T-cell (primary cell): Measurements from ENCODE around the gene NUCB2. TPM values are rescaled to one million over a fixed set of nuclear protein-coding genes. Genes with fewer than 3 reads are reported as not detected.
"Not testable (repeated sequence)": the region's sequence is repeated elsewhere in the genome, so short reads cannot be mapped to it uniquely, and the experiment has no call there.

Experiments
- ATAC-seq, 4 experiments: fragments of 200-7000 bp in 3 of 4; fragments of 150-1000 bp in 1 of 4; cut with Tn5 transposase; replicated peaks in 1 of 4; 1 replicate in 3 of 4; 2 replicates in 1 of 4; pipeline ENCODE4 v1.10.0; 2021; ENCODE audit warnings: moderate library complexity in 3 of 4, mild to moderate bottlenecking in 2 of 4, moderate number of reproducible peaks in 1 of 4
- CTCF ChIA-PET, 2 donors: fragments of 300-600 bp; sonication (Branson Sonifier 250); formaldehyde crosslinking; loops; one replicate each; lab custom pipeline; 2022; ENCODE audit warnings: antibody characterized with exemption in 2 of 2; lab: Charles Lee
- POLR2A ChIA-PET, 2 donors: fragments of 300-600 bp; sonication (Branson Sonifier 250); formaldehyde crosslinking; loops; one replicate each; lab custom pipeline; 2022; ENCODE audit warnings: antibody characterized with exemption in 2 of 2; lab: Charles Lee
- DNase-seq, 35 experiments: peaks; one replicate each; pipeline versions ENCODE4 v3.0.0 to v3.0.0-alpha.2; 2013 to 2023
- H3K27ac ChIP-seq: one replicate; pipeline ENCODE4 v1.5.1; 2013; ENCODE audit warnings: low read length
- H3K27me3 ChIP-seq, 2 experiments: replicated peaks in 1 of 2; 1 replicate in 1 of 2; 2 replicates in 1 of 2; pipeline versions ENCODE4 v1.6.1 to v1.7.0; 2013; ENCODE audit warnings: low read length in 1 of 2, mixed read lengths in 1 of 2; ENCODE audit not compliant: control insufficient read depth in 2 of 2, insufficient read depth in 2 of 2; ENCODE audit errors: extremely low read depth in 1 of 2
- H3K36me3 ChIP-seq, 2 donors: 1 replicate in 1 of 2; 2 replicates in 1 of 2; pipeline versions ENCODE4 v1.6.1 to v1.7.0; 2013; ENCODE audit warnings: low read length in 1 of 2; ENCODE audit not compliant: control insufficient read depth in 2 of 2, insufficient read depth in 1 of 2; ENCODE audit errors: extremely low read depth in 1 of 2
- H3K4me1 ChIP-seq, 2 experiments: 1 replicate in 1 of 2; 2 replicates in 1 of 2; pipeline versions ENCODE4 v1.6.1 to v1.7.0; 2013; ENCODE audit warnings: low read length in 2 of 2, mixed read lengths in 1 of 2; ENCODE audit not compliant: insufficient read depth in 2 of 2, control insufficient read depth in 1 of 2; ENCODE audit errors: extremely low read depth in 1 of 2
- H3K4me3 ChIP-seq, 2 donors: 1 replicate in 1 of 2; 2 replicates in 1 of 2; pipeline versions ENCODE4 v1.5.1 to v1.7.0; 2013; ENCODE audit warnings: mild to moderate bottlenecking in 2 of 2, low read length in 1 of 2, moderate library complexity in 1 of 2; ENCODE audit not compliant: control insufficient read depth in 1 of 2; ENCODE audit errors: extremely low read depth in 1 of 2
- H3K9me3 ChIP-seq: 2 replicates; pipeline ENCODE4 v1.7.0; 2013
- H3K27ac Mint-ChIP-seq, 2 donors: one replicate each; pipeline ENCODE4 v1.8.0; 2020 to 2021; ENCODE audit warnings: mild to moderate bottlenecking in 2 of 2, mixed read lengths in 2 of 2
- H3K27me3 Mint-ChIP-seq, 2 donors: one replicate each; pipeline ENCODE4 v1.8.0; 2021 to 2022; ENCODE audit warnings: mixed read lengths in 2 of 2
- H3K36me3 Mint-ChIP-seq: one replicate; pipeline ENCODE4 v1.8.0; 2021; ENCODE audit warnings: mixed read lengths
- H3K4me1 Mint-ChIP-seq, 3 donors: one replicate each; pipeline ENCODE4 v1.8.0; 2020 to 2022; ENCODE audit warnings: mixed read lengths in 3 of 3, mild to moderate bottlenecking in 1 of 3
- H3K4me3 Mint-ChIP-seq, 3 donors: one replicate each; pipeline ENCODE4 v1.8.0; 2020 to 2022; ENCODE audit warnings: mild to moderate bottlenecking in 3 of 3, mixed read lengths in 3 of 3, moderate library complexity in 3 of 3
- H3K9me3 Mint-ChIP-seq, 3 donors: one replicate each; pipeline ENCODE4 v1.8.0; 2020 to 2022; ENCODE audit warnings: mixed read lengths in 3 of 3
- WGBS: methylation state at CpG from one replicate; pipeline ENCODE4 v1.1.5; 2013; ENCODE audit warnings: missing lambda C conversion rate; ENCODE audit not compliant: insufficient coverage; 5-methylcytosine and 5-hydroxymethylcytosine counted together
- total RNA-seq, 35 experiments: library from RNA in 6 of 35; stranded (reverse) in 6 of 35; fragments of 120-200 nt in 1 of 35; gene quantifications; one replicate each; pipeline versions ENCODE4 v1.2.1 to v1.2.4 and lab custom pipeline; 2013 to 2026

The NUCB2 gene
- total RNA-seq (100 to 1,000 TPM in 1 of 5 donors, 10 to 100 TPM in 4; 43.6 to 119 (median 67.0) TPM), total RNA-seq (lab: John Stamatoyannopoulos, UW) (18.8 to 130 (median 61.1) reads per million in 29 experiments)
- total RNA-seq (2013): 113 TPM

DNA sequence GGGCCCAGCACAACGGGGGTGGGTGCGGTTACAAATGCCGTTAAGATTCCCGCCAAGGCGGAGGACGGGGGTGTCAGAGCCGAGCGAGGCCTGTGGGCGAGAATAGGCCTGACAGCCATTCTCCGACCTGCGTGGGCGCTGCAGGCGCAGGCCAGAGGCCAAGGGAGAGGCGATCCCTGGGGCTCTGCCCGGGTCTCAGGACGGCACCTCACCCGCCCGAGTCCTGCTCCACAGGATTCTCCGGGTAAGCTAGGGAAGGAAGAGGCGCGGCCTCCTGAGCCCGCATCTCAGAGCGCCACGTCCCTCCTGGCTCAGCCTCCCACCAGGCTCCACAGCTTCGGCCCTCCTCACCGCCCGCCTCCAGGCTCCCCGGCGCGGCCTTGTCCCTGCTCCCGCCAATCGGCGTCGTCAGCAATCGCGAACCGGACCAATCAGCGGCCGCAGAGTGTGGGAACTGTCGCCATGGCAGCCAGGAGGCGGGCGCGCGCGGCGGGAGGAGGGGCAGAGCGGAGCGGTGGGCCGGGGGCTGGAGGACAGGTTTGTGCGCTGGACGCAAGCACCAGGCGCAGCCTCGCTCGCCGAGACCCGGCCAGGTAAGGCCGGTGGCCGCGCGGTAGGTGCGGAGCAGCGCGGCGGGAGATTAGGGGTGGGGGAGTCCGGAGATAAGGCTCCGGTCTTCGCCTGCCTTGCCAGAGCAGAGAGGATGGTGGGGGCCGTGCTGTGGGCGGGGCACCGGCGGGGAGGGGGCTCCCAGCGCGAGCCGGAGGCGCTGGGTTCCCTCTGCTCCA, at the start of gene NUCB2:
Gene NUCB2 (plus strand): TSS at position 504 of the 788 bp plus-strand sequence. CDS start 18,585 bp downstream, outside the sequence.
- Histone ChIP-seq H3K9me3 (no peaks in the 10 kb centered on the region), H3K4me3 (peak within 1 kb of the TSS; percentile 80 to 92), H3K27ac (peak within 1 kb of the TSS; percentile 86), H3K4me1 (peaks cover 18 to 36% of the 10 kb centered on the region in 2 experiments), H3K36me3 (no peaks in the 10 kb centered on the region), H3K27me3 (peaks cover 0 to 3% of the 10 kb centered on the region in 2 experiments)
- WGBS: under 1% methylated on average over 71 of the region's 75 CpGs
- peak; percentile 93 to 95 (median 94) for ATAC-seq
- peak within 1 kb of the TSS; percentile 85 for H3K27ac Mint-ChIP-seq
- peaks cover 0 to 1% of the 10 kb centered on the region in 2 donors for H3K27me3 Mint-ChIP-seq
- POLR2A ChIA-PET: interaction anchor here (0.5 to 1.4 kb wide), 3 partner anchors 30 to 75 kb away, joined by 3 to 4 read pairs (median 3); partner anchors contain the start of gene NCR3LG1 (in 1 of the 2)
- peak within 1 kb of the TSS; percentile 80 to 82 (median 81) for H3K4me3 Mint-ChIP-seq
- DNase-seq: peak; percentile 89 to 97 (median 95)
- peaks cover 2% of the 10 kb centered on the region for H3K36me3 Mint-ChIP-seq
- peaks cover 36 to 41% (median 40%) of the 10 kb centered on the region in 3 donors for H3K4me1 Mint-ChIP-seq
- H3K9me3 Mint-ChIP-seq: no peaks in the 10 kb centered on the region
- CTCF ChIA-PET: interaction anchor here in 1 of 2 donors (1.0 to 2.5 kb wide), 4 partner anchors 10 to 712 kb away, joined by 3 to 9 read pairs (median 4); no protein-coding TSS in a partner anchor

DNA sequence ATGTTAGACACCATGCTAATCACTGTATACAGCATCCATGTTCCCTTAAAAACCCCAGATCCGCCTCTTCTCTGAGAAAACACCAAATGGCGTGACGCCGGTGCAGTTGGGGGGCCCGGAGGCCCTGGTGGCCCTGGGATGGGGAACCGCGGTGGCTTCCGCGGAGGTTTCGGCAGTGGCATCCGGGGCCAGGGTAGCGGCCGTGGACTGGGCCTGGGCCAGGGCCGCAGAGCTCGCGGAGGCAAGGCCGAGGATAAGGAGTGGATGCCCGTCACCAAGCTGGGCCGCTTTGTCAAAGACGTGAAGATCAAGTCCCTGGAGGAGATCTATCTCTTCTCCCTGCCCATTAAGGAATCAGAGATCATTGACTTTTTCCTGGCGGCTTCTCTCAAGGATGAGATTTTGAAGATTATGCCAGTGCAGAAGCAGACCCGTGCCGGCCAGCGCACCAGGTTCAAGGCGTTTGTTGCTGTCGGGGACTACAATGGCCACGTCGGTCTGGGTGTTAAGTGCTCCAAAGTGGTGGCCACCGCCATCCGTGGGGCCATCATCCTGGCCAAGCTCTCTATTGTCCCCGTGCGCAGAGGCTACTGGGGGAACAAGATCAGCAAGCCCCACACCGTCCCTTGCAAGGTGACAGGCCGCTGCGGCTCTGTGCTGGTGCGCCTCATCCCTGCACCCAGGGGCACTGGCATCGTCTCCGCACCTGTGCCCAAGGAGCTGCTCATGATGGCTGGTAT, 48.2 kb upstream of the NUCB2 start:
- POLR2A ChIA-PET, H3K4me3 ChIP-seq: not testable (repeated sequence)

DNA sequence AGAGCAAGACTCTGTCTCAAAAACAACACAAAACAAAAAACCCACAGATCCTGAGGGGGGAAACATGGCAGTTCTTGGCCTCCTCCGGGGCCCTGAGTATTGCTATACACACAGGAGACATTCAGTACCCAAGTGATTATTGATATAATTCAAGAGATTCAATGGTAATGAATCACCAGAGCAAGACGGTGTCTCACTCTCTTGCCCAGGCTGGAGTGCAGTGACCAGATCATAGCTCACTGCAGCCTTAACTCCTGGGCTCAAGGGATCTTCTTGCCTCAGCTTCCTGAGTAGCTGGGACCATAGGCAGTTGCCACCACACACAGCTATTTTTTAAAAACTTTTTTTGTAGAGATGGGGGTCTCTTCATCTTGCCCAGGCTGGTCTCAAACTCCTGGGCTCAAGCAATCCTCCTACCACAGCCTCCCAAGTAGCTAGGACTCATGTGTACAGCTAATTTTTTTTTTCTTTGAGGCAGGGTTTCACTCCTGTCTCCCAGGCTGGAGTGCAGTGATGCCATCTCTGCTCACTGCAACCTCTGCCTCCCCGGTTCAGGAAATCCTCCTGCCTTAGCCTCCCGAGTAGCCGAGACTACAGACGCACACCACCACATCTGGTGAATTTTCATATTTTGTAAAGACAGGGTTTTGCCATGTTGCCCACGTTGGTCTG, 46.9 kb upstream of the NUCB2 start:
- H3K4me3 Mint-ChIP-seq: no peak overlapping the region
- 91% methylated on average over 4 of the region's 7 CpGs for WGBS
- ChIA-PET CTCF (interaction anchor here (0.6 to 1.7 kb wide), 24 partner anchors 11 to 369 kb away, joined by 3 to 6 read pairs (median 3); partner anchors contain the start of genes KCNJ11 (in 1 of the 2) and NCR3LG1 (in 1 of the 2)), POLR2A (interaction anchor here in 1 of 2 donors (0.8 kb wide), 1 partner anchor 20 kb away, joined by 3 read pairs; no protein-coding TSS in a partner anchor)
- peaks cover 13 to 20% (median 17%) of the 10 kb centered on the region in 3 donors for H3K4me1 Mint-ChIP-seq
- peak overlapping the region in 1 of 2 donors; percentile 76 for H3K27ac Mint-ChIP-seq
- H3K9me3 Mint-ChIP-seq: no peaks in the 10 kb centered on the region
- Histone ChIP-seq H3K4me1 (peaks cover 0 to 3% of the 10 kb centered on the region in 2 experiments), H3K27me3 (no peaks in the 10 kb centered on the region), H3K36me3 (no peaks in the 10 kb centered on the region), H3K9me3 (no peaks in the 10 kb centered on the region), H3K4me3 (no peak overlapping the region), H3K27ac (no peak overlapping the region)
- H3K36me3 Mint-ChIP-seq: no peaks in the 10 kb centered on the region
- no peak for ATAC-seq
- DNase-seq: no peak
- H3K27me3 Mint-ChIP-seq: no peaks in the 10 kb centered on the region

More for the DNA sequence above, 48.2 kb upstream of the NUCB2 start:
- H3K27me3 Mint-ChIP-seq, H3K27ac Mint-ChIP-seq, H3K4me1 ChIP-seq, H3K27ac ChIP-seq, H3K9me3 Mint-ChIP-seq, H3K9me3 ChIP-seq, H3K36me3 ChIP-seq, DNase-seq, H3K36me3 Mint-ChIP-seq, ATAC-seq, H3K27me3 ChIP-seq, H3K4me3 Mint-ChIP-seq, CTCF ChIA-PET: not testable (repeated sequence)
- H3K4me1 Mint-ChIP-seq: peaks cover 13 to 20% (median 17%) of the 10 kb centered on the region in 3 donors
- 97% methylated on average over 26 of the region's 38 CpGs for WGBS

DNA sequence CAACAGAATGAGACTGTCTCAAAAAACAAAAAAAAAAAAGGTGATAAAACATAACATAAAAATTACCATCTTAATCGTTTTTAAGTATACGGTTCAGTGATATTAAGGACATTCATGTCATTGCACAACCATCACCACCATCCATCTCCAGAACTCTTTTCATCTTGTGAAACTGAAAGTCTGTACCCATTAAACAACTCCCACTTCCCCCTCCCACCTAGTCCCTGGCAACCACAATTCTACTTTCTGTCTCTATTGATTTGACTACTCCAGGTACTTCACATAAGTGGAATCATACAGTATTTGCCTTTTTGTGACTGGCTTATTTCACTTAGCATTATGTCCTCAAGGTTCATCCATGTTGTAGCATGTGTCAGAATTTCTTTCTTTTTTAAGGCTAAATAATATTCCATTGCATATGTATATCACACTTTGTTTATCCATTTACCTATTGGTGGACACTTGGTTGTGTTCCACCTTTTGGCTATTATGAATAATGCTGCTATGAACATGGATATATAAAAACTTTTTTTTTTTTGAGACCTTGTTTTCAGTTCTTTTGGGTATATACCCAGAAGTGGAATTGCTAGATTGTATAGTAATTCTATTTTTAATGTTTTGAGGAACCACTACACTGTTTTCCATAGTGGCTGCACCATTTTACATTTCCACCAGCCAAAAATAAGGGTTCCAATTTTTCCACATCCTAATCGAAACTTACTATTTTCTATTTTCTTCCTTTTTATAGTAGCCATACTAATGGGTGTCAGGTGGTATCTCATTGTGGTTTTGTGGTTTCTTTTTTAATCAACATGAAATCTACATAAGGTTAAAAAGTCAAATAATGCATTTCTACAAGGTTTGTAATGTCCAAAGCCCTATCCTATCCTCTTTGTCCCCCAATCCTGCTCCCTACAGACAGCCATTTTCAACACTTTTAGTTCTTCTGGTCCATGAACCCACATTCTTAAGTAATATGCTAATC, 45.4 kb upstream of the NUCB2 start:
- Mint-ChIP-seq H3K4me1 (peaks cover 13 to 20% (median 17%) of the 10 kb centered on the region in 3 donors), H3K27me3 (no peaks in the 10 kb centered on the region), H3K27ac (no peak overlapping the region), H3K4me3 (no peak overlapping the region), H3K9me3 (no peaks in the 10 kb centered on the region), H3K36me3 (no peaks in the 10 kb centered on the region)
- Histone ChIP-seq H3K27ac (no peak overlapping the region), H3K27me3 (no peaks in the 10 kb centered on the region), H3K4me3 (no peak overlapping the region), H3K4me1 (peaks cover 0 to 3% of the 10 kb centered on the region in 2 experiments), H3K36me3 (no peaks in the 10 kb centered on the region), H3K9me3 (no peaks in the 10 kb centered on the region)
- ChIA-PET CTCF (interaction anchor here (0.7 to 1.7 kb wide), 6 partner anchors 59 to 297 kb away, joined by 3 to 6 read pairs (median 4); no protein-coding TSS in a partner anchor), POLR2A (no interaction called here)
- DNase-seq (peak in 8 of 35 experiments; percentile 1 to 48 (median 11)), ATAC-seq (peak; percentile 53 to 94 (median 70))
- WGBS: 0% methylated on average over 2 of the region's 3 CpGs

DNA sequence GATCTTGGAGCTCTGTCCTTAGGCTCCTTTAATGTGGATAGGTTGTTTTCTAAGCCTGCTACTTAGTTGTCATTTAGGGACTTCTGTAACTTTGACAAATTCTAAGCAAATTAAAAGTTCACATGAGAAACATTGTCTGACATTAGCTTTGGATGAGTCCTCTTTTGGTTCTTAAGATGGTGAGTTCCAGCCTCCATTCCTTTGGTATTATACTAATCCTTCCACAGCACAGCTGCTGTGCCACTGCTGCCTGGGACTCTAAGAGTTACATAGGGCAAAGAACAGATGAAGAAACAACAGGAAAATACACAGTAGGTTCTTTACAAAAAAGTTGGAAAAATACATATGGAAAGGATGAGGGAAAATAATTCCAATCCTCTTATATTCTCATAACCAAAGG, 43.4 kb upstream of the NUCB2 start:
- no peaks in the 10 kb centered on the region for H3K9me3 ChIP-seq
- DNase-seq (no peak), ATAC-seq (no peak)
- peaks cover 0 to 3% of the 10 kb centered on the region in 2 experiments for H3K4me1 ChIP-seq
- H3K27ac Mint-ChIP-seq: no peak overlapping the region
- no peaks in the 10 kb centered on the region for H3K36me3 ChIP-seq
- no peak overlapping the region for H3K4me3 Mint-ChIP-seq
- no peak overlapping the region for H3K4me3 ChIP-seq
- POLR2A ChIA-PET: no interaction called here
- H3K27me3 Mint-ChIP-seq: peaks cover 0 to under 1% of the 10 kb centered on the region in 2 donors
- CTCF ChIA-PET: no interaction called here
- no peaks in the 10 kb centered on the region for H3K9me3 Mint-ChIP-seq
- no peak overlapping the region for H3K27ac ChIP-seq
- H3K4me1 Mint-ChIP-seq: peaks cover 13 to 20% (median 17%) of the 10 kb centered on the region in 3 donors
- no peaks in the 10 kb centered on the region for H3K36me3 Mint-ChIP-seq
- H3K27me3 ChIP-seq: no peaks in the 10 kb centered on the region
